DND-41 (cell line): Measurements from ENCODE around the gene ZNF214.

ENCODE experiments used
- ATAC-seq: fragments of 200-7000 bp; cut with Tn5 transposase; 3 replicates; pipeline ENCODE4 v1.9.1; 2021; ENCODE audit warnings: low read depth; ENCODE audit not compliant: insufficient read depth
- DNase-seq: peaks from one replicate; pipeline ENCODE4 v3.0.0-alpha.2; 2020
- H2AFZ ChIP-seq: 2 replicates; pipeline ENCODE4 v1.6.0; 2012; ENCODE audit warnings: low read depth, low read length
- H3K27ac ChIP-seq: 2 replicates; pipeline ENCODE4 v1.5.1; 2012; ENCODE audit warnings: low read length, inconsistent platforms
- H3K27me3 ChIP-seq: fragments of 200-600 bp; sonication (generic); 2 replicates; pipeline ENCODE4 v1.6.0; 2012; ENCODE audit warnings: low read length, mild to moderate bottlenecking, inconsistent platforms; ENCODE audit not compliant: insufficient read depth, poor library complexity
- H3K36me3 ChIP-seq: 2 replicates; pipeline ENCODE4 v1.5.1; 2012; ENCODE audit warnings: low read length, inconsistent platforms; ENCODE audit not compliant: insufficient read depth
- H3K4me1 ChIP-seq: 2 replicates; pipeline ENCODE4 v1.5.1; 2012; ENCODE audit warnings: mild to moderate bottlenecking, low read length; ENCODE audit not compliant: insufficient read depth
- H3K4me2 ChIP-seq: 2 replicates; pipeline ENCODE4 v1.6.0; 2012; ENCODE audit warnings: mild to moderate bottlenecking, moderate library complexity, low read length, inconsistent platforms; ENCODE audit not compliant: insufficient read depth
- H3K4me3 ChIP-seq, 2 experiments: fragments of 200-600 bp in 1 of 2; shearing (Covaris generic) in 1 of 2; 2 replicates each; pipeline ENCODE4 v1.5.1; 2012 to 2016; ENCODE audit warnings: inconsistent platforms in 2 of 2, low read length in 2 of 2, mild to moderate bottlenecking in 2 of 2, low read depth in 1 of 2, moderate library complexity in 1 of 2
- H3K79me2 ChIP-seq: 2 replicates; pipeline ENCODE4 v1.6.0; 2012; ENCODE audit warnings: low read length, inconsistent platforms; ENCODE audit not compliant: insufficient read depth
- H3K9ac ChIP-seq: 2 replicates; pipeline ENCODE4 v1.6.0; 2012; ENCODE audit warnings: low read depth, mild to moderate bottlenecking, inconsistent platforms, low read length, moderate library complexity
- H3K9me3 ChIP-seq: 2 replicates; pipeline ENCODE4 v1.5.1; 2012; ENCODE audit warnings: low read length, moderate library complexity, mild to moderate bottlenecking, inconsistent platforms; ENCODE audit not compliant: insufficient read depth, severe bottlenecking
- H4K20me1 ChIP-seq: 2 replicates; pipeline ENCODE4 v1.6.0; 2012; ENCODE audit warnings: low read length; ENCODE audit not compliant: insufficient read depth
- EZH2 ChIP-seq: IDR thresholded peaks from 3 replicates; pipeline ENCODE4 v1.6.1; 2012; ENCODE audit warnings: borderline replicate concordance, low read depth, mild to moderate bottlenecking, moderate library complexity, low read length, inconsistent platforms; ENCODE audit not compliant: severe bottlenecking
- TF ChIP-seq, protein P1 (sequence below): IDR thresholded peaks from 2 replicates; pipeline ENCODE4 v1.5.1; 2012; ENCODE audit warnings: borderline replicate concordance, low read length, moderate library complexity, mild to moderate bottlenecking; ENCODE audit not compliant: poor library complexity, severe bottlenecking; ENCODE audit errors: extremely low read depth

ZNF214 gene

DNA sequence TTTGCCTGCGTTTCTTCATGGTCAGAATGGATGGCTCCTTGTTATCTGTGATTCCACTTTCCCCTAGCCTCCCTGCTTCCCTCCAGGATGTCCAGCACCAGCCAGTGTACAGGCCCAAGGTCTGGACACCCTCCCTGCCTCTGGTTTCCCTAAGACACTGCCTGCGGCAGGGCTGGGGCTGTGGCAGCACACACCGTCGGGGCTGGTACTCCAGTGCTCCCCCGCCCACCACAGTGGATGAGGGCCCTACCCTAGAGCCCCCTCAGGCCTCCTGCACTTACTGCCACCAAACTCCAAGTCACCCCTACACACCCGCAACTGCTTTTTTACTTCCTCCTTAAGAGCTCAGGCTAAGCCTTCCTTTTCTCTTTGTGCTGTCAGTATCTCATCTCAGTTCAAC, 28.9 kb downstream of the ZNF214 start:
- Histone ChIP-seq H3K4me2 (no peak overlapping the region), H2AFZ (no peak overlapping the region), H3K27ac (no peak overlapping the region), H3K79me2 (no peaks in the 10 kb centered on the region), H3K4me1 (no peaks in the 10 kb centered on the region), H3K4me3 (no peak overlapping the region), H4K20me1 (no peaks in the 10 kb centered on the region), H3K9ac (no peak overlapping the region), H3K36me3 (no peaks in the 10 kb centered on the region), H3K9me3 (no peaks in the 10 kb centered on the region), H3K27me3 (peaks cover 3% of the 10 kb centered on the region)
- ATAC-seq, result no peak
- DNase-seq, result no peak
- TF ChIP-seq, protein P1, sequence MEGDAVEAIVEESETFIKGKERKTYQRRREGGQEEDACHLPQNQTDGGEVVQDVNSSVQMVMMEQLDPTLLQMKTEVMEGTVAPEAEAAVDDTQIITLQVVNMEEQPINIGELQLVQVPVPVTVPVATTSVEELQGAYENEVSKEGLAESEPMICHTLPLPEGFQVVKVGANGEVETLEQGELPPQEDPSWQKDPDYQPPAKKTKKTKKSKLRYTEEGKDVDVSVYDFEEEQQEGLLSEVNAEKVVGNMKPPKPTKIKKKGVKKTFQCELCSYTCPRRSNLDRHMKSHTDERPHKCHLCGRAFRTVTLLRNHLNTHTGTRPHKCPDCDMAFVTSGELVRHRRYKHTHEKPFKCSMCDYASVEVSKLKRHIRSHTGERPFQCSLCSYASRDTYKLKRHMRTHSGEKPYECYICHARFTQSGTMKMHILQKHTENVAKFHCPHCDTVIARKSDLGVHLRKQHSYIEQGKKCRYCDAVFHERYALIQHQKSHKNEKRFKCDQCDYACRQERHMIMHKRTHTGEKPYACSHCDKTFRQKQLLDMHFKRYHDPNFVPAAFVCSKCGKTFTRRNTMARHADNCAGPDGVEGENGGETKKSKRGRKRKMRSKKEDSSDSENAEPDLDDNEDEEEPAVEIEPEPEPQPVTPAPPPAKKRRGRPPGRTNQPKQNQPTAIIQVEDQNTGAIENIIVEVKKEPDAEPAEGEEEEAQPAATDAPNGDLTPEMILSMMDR, result no peak
- no peak for TF ChIP-seq EZH2

DNA sequence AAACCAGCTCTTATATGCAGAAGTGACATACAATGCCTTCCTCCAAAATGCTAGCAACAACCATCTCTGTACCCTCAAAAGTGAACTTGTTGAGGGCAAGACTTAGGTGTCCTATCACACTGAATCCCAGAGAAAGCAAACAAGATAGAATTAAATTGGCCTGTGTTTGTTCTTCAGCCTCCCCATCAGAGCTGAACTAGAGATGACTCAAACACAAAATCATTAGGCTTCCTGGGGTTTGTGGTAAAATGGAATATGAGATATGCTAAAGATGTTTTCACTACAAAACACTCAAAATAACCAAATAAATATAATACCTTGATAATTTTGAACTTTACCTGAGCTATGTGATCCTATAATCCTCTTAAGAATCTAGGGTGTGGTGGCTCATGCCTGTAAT, 31.6 kb downstream of the ZNF214 start:
- no peaks in the 10 kb centered on the region for H3K79me2 ChIP-seq
- no peak for ATAC-seq
- H2AFZ ChIP-seq, result no peak overlapping the region
- no peaks in the 10 kb centered on the region for H3K27me3 ChIP-seq
- H4K20me1 ChIP-seq, result no peaks in the 10 kb centered on the region
- H3K27ac ChIP-seq, result no peak overlapping the region
- no peaks in the 10 kb centered on the region for H3K9me3 ChIP-seq
- H3K9ac ChIP-seq, result no peak overlapping the region
- no peaks in the 10 kb centered on the region for H3K36me3 ChIP-seq
- no peak overlapping the region for H3K4me2 ChIP-seq
- no peak for DNase-seq
- no peak overlapping the region for H3K4me3 ChIP-seq
- H3K4me1 ChIP-seq, result no peaks in the 10 kb centered on the region
- TF ChIP-seq, protein P1, result no peak
- TF ChIP-seq EZH2, result no peak

DNA sequence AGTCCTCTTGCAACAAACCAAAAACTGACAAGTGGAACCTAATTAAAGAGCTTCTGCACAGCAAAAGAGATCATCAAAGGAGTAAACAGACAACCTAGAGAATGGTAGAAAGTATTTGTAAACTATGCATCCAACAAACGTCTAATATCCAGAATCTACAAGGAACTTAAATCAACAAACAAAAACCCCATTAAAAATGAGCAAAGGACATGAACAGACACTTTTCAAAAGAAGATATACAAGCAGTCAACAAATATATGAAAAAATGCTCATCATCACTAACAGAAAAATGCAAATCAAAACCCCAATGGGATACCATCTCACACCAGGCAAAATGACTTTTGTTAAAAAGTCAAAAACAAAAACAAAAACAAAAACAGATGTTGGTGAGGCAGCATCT, 33.7 kb downstream of the ZNF214 start:
- ATAC-seq, result no peak
- no peak overlapping the region for H3K9ac ChIP-seq
- no peaks in the 10 kb centered on the region for H3K36me3 ChIP-seq

More for the DNA sequence above, 33.7 kb downstream of the ZNF214 start:
- Histone ChIP-seq H3K27ac (no peak overlapping the region), H4K20me1 (no peaks in the 10 kb centered on the region), H3K27me3 (no peaks in the 10 kb centered on the region), H2AFZ (no peak overlapping the region), H3K79me2 (no peaks in the 10 kb centered on the region), H3K4me2 (no peak overlapping the region), H3K4me3 (no peak overlapping the region), H3K9me3 (no peaks in the 10 kb centered on the region), H3K4me1 (no peaks in the 10 kb centered on the region)
- no peak for DNase-seq
- no peak for TF ChIP-seq EZH2
- TF ChIP-seq, protein P1, result no peak
